Fibroblast of skin of left biceps (primary cell): ENCODE data around the gene TRMT6.

ENCODE experiments used
- DNase-seq, 2 experiments: peaks; one replicate each; pipeline ENCODE4 v3.0.0-alpha.2; 2013; ENCODE audit warnings: low read depth in 2 of 2

TRMT6 gene

GRCh38 chr20:5899444-5899843 is 50.9 kb downstream of the TRMT6 start:
- no peak for DNase-seq

GRCh38 chr20:5895626-5896025 is 54.7 kb downstream of the TRMT6 start:
- DNase-seq = no peak

- DNase-seq = no peak
Measured at GRCh38 chr20:5893621-5894020, 56.7 kb downstream of the TRMT6 start.

GRCh38 chr20:5893052-5893451 is 57.3 kb downstream of the TRMT6 start:
- no peak for DNase-seq

GRCh38 chr20:5890773-5891441 is 59.4 kb downstream of the TRMT6 start:
- DNase-seq = no peak

- no peak for DNase-seq
Measured at GRCh38 chr20:5888041-5888440, 62.3 kb downstream of the TRMT6 start.

- DNase-seq = no peak
Measured at GRCh38 chr20:5887386-5887785, 62.9 kb downstream of the TRMT6 start.
